HepG2 (cell line): Measurements from ENCODE around the gene ADSS1. TPM values are rescaled to one million over a fixed set of nuclear protein-coding genes. Genes with fewer than 3 reads are reported as not detected.

Experiments
- ATAC-seq: fragments of 200-7000 bp; cut with Tn5 transposase; 3 replicates; pipeline ENCODE4 v1.9.1; 2020; ENCODE audit warnings: mild to moderate bottlenecking, moderate library complexity
- BruUV-seq: library from RNA; stranded (reverse); fragments of 400-500 nt; replicated peaks from 2 replicates; lab custom pipeline; 2021; lab: Mats Ljungman, UMichigan
- CTCF ChIA-PET: fragments of 300-600 bp; formaldehyde crosslinking; extraction: SDS; loops from one replicate; lab custom pipeline; 2021; ENCODE audit warnings: low total read pairs, inconsistent platforms, low intra/inter-chr PET ratio; lab: Yijun Ruan, JAX
- POLR2A ChIA-PET: fragments of 350-600 bp; sonication (Branson Sonifier 250); formaldehyde crosslinking; loops from one replicate; lab custom pipeline; 2020; ENCODE audit warnings: antibody characterized with exemption, inconsistent platforms; lab: Yijun Ruan, JAX
- DNase-seq: peaks from one replicate; pipeline ENCODE4 v3.0.0-alpha.2; 2015; ENCODE audit warnings: low spot score
- FAIRE-seq: peaks from 3 replicates; lab custom pipeline; 2011; peaks lifted over from hg19 to GRCh38; lab: Jason Lieb, UNC
- H2AFZ ChIP-seq: one replicate; pipeline ENCODE4 v1.6.1; 2011; ENCODE audit warnings: low read length, inconsistent platforms
- H3K27ac ChIP-seq: fragments of 300-600 bp; 3 replicates; pipeline ENCODE4 v1.8.0; 2011; ENCODE audit warnings: mixed run types, mild to moderate bottlenecking, mixed read lengths, low read length, inconsistent platforms; ENCODE audit not compliant: insufficient read depth; ENCODE audit errors: extremely low read length
- H3K27me3 ChIP-seq, 2 experiments: fragments of 200-600 bp in 1 of 2; 2 replicates in 1 of 2; 3 replicates in 1 of 2; pipeline versions ENCODE4 v1.6.0 to v1.8.0; 2011; ENCODE audit warnings: low read length in 2 of 2, mild to moderate bottlenecking in 2 of 2, moderate library complexity in 2 of 2, inconsistent platforms in 1 of 2; ENCODE audit not compliant: insufficient read depth in 2 of 2, control insufficient read depth in 1 of 2
- H3K36me3 ChIP-seq, 2 experiments: fragments of 200-600 bp in 1 of 2; replicated peaks in 1 of 2; 2 replicates in 1 of 2; 3 replicates in 1 of 2; pipeline versions ENCODE4 v1.5.1 to v1.8.0; 2011; ENCODE audit warnings: low read length in 2 of 2, inconsistent platforms in 1 of 2; ENCODE audit not compliant: insufficient read depth in 2 of 2, control insufficient read depth in 1 of 2
- H3K4me1 ChIP-seq: 2 replicates; pipeline ENCODE4 v1.5.1; 2012; ENCODE audit warnings: low read length, inconsistent platforms; ENCODE audit not compliant: insufficient read depth
- H3K4me2 ChIP-seq: 2 replicates; pipeline ENCODE4 v1.6.0; 2011; ENCODE audit warnings: low read depth, low read length, inconsistent platforms
- H3K4me3 ChIP-seq, 3 experiments: fragments of 200-600 bp in 1 of 3; sonication (generic), shearing (Covaris generic) in 1 of 3; replicated peaks in 1 of 3; 2 replicates each; pipeline ENCODE4 v1.5.1; 2011 to 2016; ENCODE audit warnings: low read length in 3 of 3, inconsistent platforms in 2 of 3, low read depth in 2 of 3, mild to moderate bottlenecking in 2 of 3, control low read depth in 1 of 3, mixed read lengths in 1 of 3; ENCODE audit not compliant: insufficient read depth in 1 of 3
- H3K79me2 ChIP-seq: one replicate; pipeline ENCODE4 v1.6.1; 2011; ENCODE audit warnings: low read length, inconsistent platforms; ENCODE audit not compliant: insufficient read depth
- H3K9ac ChIP-seq: 2 replicates; pipeline ENCODE4 v1.6.0; 2011; ENCODE audit warnings: mild to moderate bottlenecking, low read depth, low read length, inconsistent platforms; ENCODE audit not compliant: insufficient read depth
- H3K9me3 ChIP-seq: 2 replicates; pipeline ENCODE4 v1.5.1; 2012; ENCODE audit warnings: mild to moderate bottlenecking, low read length
- H4K20me1 ChIP-seq: 2 replicates; pipeline ENCODE4 v1.6.0; 2011; ENCODE audit warnings: inconsistent platforms, mild to moderate bottlenecking, low read length, moderate library complexity; ENCODE audit not compliant: insufficient read depth
- GLI4 ChIP-seq: sonication (generic); formaldehyde crosslinking; IDR thresholded peaks from 2 replicates; pipeline ENCODE4 v1.5.1; 2020; ENCODE audit warnings: missing genetic modification reagents, mild to moderate bottlenecking, moderate library complexity, borderline replicate concordance
- GTF3A ChIP-seq: sonication (generic); formaldehyde crosslinking; conservative IDR thresholded peaks from 2 replicates; pipeline ENCODE4 v1.4.0; 2020; ENCODE audit warnings: mild to moderate bottlenecking, missing genetic modification reagents
- HHEX ChIP-seq: IDR thresholded peaks from 2 replicates; pipeline ENCODE4 v1.6.1; 2016; ENCODE audit warnings: control low read depth
- HOXA7 ChIP-seq: sonication (generic); formaldehyde crosslinking; IDR thresholded peaks from 2 replicates; pipeline ENCODE4 v1.8.1; 2022; ENCODE audit warnings: mild to moderate bottlenecking, missing genetic modification reagents, moderate library complexity
- JDP2 ChIP-seq: sonication (generic); formaldehyde crosslinking; IDR thresholded peaks from 2 replicates; pipeline ENCODE4 v1.8.1; 2022; ENCODE audit warnings: missing genetic modification reagents, borderline replicate concordance
- MYC ChIP-seq: sonication (generic); formaldehyde crosslinking; IDR thresholded peaks from 2 replicates; pipeline ENCODE4 v1.9.0; 2021; ENCODE audit warnings: missing genetic modification reagents, borderline replicate concordance
- ONECUT2 ChIP-seq: sonication (generic); formaldehyde crosslinking; IDR thresholded peaks from 2 replicates; pipeline ENCODE4 v1.4.0; 2020; ENCODE audit warnings: missing genetic modification reagents
- U2AF1 ChIP-seq: fragments of 200-400 bp; formaldehyde crosslinking; optimal IDR thresholded peaks from 2 replicates; pipeline ENCODE3; 2017; ENCODE audit warnings: mild to moderate bottlenecking, low read depth, low read length
- ZNF703 ChIP-seq: sonication (generic); formaldehyde crosslinking; IDR thresholded peaks from 2 replicates; pipeline ENCODE4 v1.5.1; 2020; ENCODE audit warnings: missing genetic modification reagents, mild to moderate bottlenecking, moderate library complexity, borderline replicate concordance
- WGBS: methylation state at CpG from one replicate; pipeline ENCODE4 v1.1.6; 2017; ENCODE audit warnings: low lambda C conversion rate; 5-methylcytosine and 5-hydroxymethylcytosine counted together
- in situ Hi-C: cut with HindIII; loops from 2 replicates; pipeline ENCODE4 v1.10.0; 2017; ENCODE audit warnings: low pct_unique_long_range_greater_than_20kb; ENCODE audit not compliant: extremely low pct_ligation_motif_present
- intact Hi-C: fragments of 100-400 bp; cut with micrococcal nuclease; formaldehyde crosslinking; loops from one replicate; pipeline ENCODE4 v1.10.0; 2022; ENCODE audit not compliant: unreplicated experiment
- polyA plus RNA-seq, 8 experiments: library from polyadenylated mRNA; depleted of rRNA in 3 of 8; stranded (reverse) in 7 of 8; unstranded in 1 of 8; fragments of >200 nt; fragmentation: Illumina TruSeq in 4 of 8; extraction: Trizol in 4 of 8; gene quantifications; 2 replicates each; pipeline versions ENCODE4 v1.2.1 to v1.2.3, GENCODE V29; 2011 to 2016; ENCODE audit warnings: low read depth in 4 of 8, missing spikeins in 1 of 8, mixed read lengths in 1 of 8; ENCODE audit not compliant: insufficient read depth in 1 of 8
- total RNA-seq, 5 experiments: library from RNA; depleted of rRNA; stranded (reverse); fragments of >200 nt; fragmentation: Illumina TruSeq; extraction: Trizol; gene quantifications; 2 replicates each; pipeline ENCODE4 v1.2.3, GENCODE V29; 2016; ENCODE audit warnings: low read depth in 1 of 5
- TF ChIP-seq, protein P1 (sequence below): sonication (generic); formaldehyde crosslinking; IDR thresholded peaks from 2 replicates; pipeline ENCODE4 v1.5.0; 2020; ENCODE audit warnings: mild to moderate bottlenecking, missing genetic modification reagents, borderline replicate concordance
- TF ChIP-seq, protein P2 (sequence below): sonication (generic); formaldehyde crosslinking; IDR thresholded peaks from 2 replicates; pipeline ENCODE4 v1.5.1; 2020; ENCODE audit warnings: mild to moderate bottlenecking, missing genetic modification reagents, borderline replicate concordance
- TF ChIP-seq, protein P3 (sequence below): sonication (generic); formaldehyde crosslinking; IDR thresholded peaks from 2 replicates; pipeline ENCODE4 v1.4.0; 2020; ENCODE audit warnings: missing genetic modification reagents, borderline replicate concordance

The ADSS1 gene
- total and polyA plus RNA-seq, 2 of the 13 experiments (the other 11 are each of a cell fraction or from before 2014, with no cell fraction given) = 1.0 to 36.7 TPM

DNA sequence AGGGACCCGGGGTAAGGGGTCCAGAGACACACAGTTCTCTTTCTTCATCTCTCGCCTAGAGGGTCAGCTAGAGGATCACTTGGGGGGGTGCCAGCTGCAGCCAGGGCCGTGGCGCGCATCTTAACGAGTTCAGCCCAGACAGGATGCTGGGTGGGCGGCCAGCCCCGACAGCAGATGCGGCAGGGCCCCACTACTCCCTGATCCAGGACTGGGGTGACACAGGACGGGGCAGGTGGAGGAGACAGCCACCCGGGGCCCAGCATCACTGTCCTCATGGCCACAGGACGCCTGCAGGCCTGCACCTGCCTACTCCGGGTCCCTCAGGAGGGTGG lies 58.7 kb downstream of the ADSS1 start:
- Histone ChIP-seq H3K9ac (no peak overlapping the region), H4K20me1 (0 out of 2 replicates have a peak, but pooled peaks cover under 1% of the 10 kb centered on the region), H3K79me2 (no peaks in the 10 kb centered on the region), H3K27ac (no peak overlapping the region), H3K4me2 (no peak overlapping the region), H3K27me3 (no peaks in the 10 kb centered on the region), H3K4me1 (peaks cover 2% of the 10 kb centered on the region), H3K36me3 (peaks cover 12 to 14% of the 10 kb centered on the region in 2 experiments; a peak in 2 of 5 replicates), H3K4me3 (no peak overlapping the region), H2AFZ (no peak overlapping the region), H3K9me3 (no peaks in the 10 kb centered on the region)
- WGBS = 80% methylated on average over 1 of the region's 13 CpGs
- in situ Hi-C loops = no loop called here
- BruUV-seq = no TSS peak
- CTCF ChIA-PET = no interaction called here
- intact Hi-C loops = no loop called here
- no peak for FAIRE-seq
- no peak for ATAC-seq
- DNase-seq = no peak
- TF ChIP-seq ONECUT2 (no peak), U2AF1 (no peak), GLI4 (no peak), ZNF703 (CRISPR knock-in tag) (no peak), GTF3A (CRISPR knock-in tag) (no peak), HHEX (no peak), JDP2 (CRISPR knock-in tag) (no peak), HOXA7 (no peak), MYC (CRISPR knock-in tag) (no peak)
- TF ChIP-seq, protein P1, sequence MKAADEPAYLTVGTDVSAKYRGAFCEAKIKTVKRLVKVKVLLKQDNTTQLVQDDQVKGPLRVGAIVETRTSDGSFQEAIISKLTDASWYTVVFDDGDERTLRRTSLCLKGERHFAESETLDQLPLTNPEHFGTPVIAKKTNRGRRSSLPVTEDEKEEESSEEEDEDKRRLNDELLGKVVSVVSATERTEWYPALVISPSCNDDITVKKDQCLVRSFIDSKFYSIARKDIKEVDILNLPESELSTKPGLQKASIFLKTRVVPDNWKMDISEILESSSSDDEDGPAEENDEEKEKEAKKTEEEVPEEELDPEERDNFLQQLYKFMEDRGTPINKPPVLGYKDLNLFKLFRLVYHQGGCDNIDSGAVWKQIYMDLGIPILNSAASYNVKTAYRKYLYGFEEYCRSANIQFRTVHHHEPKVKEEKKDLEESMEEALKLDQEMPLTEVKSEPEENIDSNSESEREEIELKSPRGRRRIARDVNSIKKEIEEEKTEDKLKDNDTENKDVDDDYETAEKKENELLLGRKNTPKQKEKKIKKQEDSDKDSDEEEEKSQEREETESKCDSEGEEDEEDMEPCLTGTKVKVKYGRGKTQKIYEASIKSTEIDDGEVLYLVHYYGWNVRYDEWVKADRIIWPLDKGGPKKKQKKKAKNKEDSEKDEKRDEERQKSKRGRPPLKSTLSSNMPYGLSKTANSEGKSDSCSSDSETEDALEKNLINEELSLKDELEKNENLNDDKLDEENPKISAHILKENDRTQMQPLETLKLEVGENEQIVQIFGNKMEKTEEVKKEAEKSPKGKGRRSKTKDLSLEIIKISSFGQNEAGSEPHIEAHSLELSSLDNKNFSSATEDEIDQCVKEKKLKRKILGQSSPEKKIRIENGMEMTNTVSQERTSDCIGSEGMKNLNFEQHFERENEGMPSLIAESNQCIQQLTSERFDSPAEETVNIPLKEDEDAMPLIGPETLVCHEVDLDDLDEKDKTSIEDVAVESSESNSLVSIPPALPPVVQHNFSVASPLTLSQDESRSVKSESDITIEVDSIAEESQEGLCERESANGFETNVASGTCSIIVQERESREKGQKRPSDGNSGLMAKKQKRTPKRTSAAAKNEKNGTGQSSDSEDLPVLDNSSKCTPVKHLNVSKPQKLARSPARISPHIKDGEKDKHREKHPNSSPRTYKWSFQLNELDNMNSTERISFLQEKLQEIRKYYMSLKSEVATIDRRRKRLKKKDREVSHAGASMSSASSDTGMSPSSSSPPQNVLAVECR (CRISPR knock-in tag) = no peak
- TF ChIP-seq, protein P2, sequence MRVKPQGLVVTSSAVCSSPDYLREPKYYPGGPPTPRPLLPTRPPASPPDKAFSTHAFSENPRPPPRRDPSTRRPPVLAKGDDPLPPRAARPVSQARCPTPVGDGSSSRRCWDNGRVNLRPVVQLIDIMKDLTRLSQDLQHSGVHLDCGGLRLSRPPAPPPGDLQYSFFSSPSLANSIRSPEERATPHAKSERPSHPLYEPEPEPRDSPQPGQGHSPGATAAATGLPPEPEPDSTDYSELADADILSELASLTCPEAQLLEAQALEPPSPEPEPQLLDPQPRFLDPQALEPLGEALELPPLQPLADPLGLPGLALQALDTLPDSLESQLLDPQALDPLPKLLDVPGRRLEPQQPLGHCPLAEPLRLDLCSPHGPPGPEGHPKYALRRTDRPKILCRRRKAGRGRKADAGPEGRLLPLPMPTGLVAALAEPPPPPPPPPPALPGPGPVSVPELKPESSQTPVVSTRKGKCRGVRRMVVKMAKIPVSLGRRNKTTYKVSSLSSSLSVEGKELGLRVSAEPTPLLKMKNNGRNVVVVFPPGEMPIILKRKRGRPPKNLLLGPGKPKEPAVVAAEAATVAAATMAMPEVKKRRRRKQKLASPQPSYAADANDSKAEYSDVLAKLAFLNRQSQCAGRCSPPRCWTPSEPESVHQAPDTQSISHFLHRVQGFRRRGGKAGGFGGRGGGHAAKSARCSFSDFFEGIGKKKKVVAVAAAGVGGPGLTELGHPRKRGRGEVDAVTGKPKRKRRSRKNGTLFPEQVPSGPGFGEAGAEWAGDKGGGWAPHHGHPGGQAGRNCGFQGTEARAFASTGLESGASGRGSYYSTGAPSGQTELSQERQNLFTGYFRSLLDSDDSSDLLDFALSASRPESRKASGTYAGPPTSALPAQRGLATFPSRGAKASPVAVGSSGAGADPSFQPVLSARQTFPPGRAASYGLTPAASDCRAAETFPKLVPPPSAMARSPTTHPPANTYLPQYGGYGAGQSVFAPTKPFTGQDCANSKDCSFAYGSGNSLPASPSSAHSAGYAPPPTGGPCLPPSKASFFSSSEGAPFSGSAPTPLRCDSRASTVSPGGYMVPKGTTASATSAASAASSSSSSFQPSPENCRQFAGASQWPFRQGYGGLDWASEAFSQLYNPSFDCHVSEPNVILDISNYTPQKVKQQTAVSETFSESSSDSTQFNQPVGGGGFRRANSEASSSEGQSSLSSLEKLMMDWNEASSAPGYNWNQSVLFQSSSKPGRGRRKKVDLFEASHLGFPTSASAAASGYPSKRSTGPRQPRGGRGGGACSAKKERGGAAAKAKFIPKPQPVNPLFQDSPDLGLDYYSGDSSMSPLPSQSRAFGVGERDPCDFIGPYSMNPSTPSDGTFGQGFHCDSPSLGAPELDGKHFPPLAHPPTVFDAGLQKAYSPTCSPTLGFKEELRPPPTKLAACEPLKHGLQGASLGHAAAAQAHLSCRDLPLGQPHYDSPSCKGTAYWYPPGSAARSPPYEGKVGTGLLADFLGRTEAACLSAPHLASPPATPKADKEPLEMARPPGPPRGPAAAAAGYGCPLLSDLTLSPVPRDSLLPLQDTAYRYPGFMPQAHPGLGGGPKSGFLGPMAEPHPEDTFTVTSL (CRISPR knock-in tag) = no peak
- TF ChIP-seq, protein P3, sequence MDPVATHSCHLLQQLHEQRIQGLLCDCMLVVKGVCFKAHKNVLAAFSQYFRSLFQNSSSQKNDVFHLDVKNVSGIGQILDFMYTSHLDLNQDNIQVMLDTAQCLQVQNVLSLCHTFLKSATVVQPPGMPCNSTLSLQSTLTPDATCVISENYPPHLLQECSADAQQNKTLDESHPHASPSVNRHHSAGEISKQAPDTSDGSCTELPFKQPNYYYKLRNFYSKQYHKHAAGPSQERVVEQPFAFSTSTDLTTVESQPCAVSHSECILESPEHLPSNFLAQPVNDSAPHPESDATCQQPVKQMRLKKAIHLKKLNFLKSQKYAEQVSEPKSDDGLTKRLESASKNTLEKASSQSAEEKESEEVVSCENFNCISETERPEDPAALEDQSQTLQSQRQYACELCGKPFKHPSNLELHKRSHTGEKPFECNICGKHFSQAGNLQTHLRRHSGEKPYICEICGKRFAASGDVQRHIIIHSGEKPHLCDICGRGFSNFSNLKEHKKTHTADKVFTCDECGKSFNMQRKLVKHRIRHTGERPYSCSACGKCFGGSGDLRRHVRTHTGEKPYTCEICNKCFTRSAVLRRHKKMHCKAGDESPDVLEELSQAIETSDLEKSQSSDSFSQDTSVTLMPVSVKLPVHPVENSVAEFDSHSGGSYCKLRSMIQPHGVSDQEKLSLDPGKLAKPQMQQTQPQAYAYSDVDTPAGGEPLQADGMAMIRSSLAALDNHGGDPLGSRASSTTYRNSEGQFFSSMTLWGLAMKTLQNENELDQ (CRISPR knock-in tag) = no peak
- POLR2A ChIA-PET = no interaction called here
